Natural killer cell (primary cell): ENCODE results near the gene CACNA2D3. TPM values are rescaled to one million over a fixed set of nuclear protein-coding genes. Genes with fewer than 3 reads are reported as not detected.

ENCODE experiments used
- ATAC-seq, 3 donors: fragments of 150-1000 bp in 2 of 3; fragments of 200-7000 bp in 1 of 3; cut with Tn5 transposase; 1 replicate in 1 of 3; 2 replicates in 2 of 3; pipeline ENCODE4 v1.10.0; 2021; ENCODE audit warnings: mild to moderate bottlenecking in 2 of 3, moderate library complexity in 2 of 3
- DNase-seq, 2 donors: peaks; one replicate each; pipeline versions ENCODE4 v3.0.0 to v3.0.0-alpha.2; 2013 to 2021; ENCODE audit warnings: mixed read lengths in 1 of 2
- H3K27ac ChIP-seq: one replicate; pipeline ENCODE4 v1.5.1; 2013; ENCODE audit warnings: mild to moderate bottlenecking, low read length
- H3K27me3 ChIP-seq: one replicate; pipeline ENCODE4 v1.6.1; 2013; ENCODE audit warnings: low read length; ENCODE audit not compliant: control insufficient read depth, insufficient read depth
- H3K36me3 ChIP-seq: one replicate; pipeline ENCODE4 v1.6.1; 2013; ENCODE audit warnings: low read length; ENCODE audit not compliant: control insufficient read depth, insufficient read depth
- H3K4me1 ChIP-seq: one replicate; pipeline ENCODE4 v1.6.1; 2013; ENCODE audit warnings: low read length; ENCODE audit not compliant: control insufficient read depth, insufficient read depth
- H3K4me3 ChIP-seq: one replicate; pipeline ENCODE4 v1.5.1; 2013; ENCODE audit warnings: low read length
- H3K9me3 ChIP-seq: one replicate; pipeline ENCODE4 v1.6.1; 2013; ENCODE audit warnings: low read length; ENCODE audit not compliant: control insufficient read depth, insufficient read depth
- H3K27ac Mint-ChIP-seq, 2 donors: one replicate each; pipeline ENCODE4 v1.8.0; 2022; ENCODE audit warnings: mild to moderate bottlenecking in 2 of 2, mixed read lengths in 2 of 2, moderate library complexity in 1 of 2
- H3K27me3 Mint-ChIP-seq, 2 donors: one replicate each; pipeline ENCODE4 v1.8.0; 2022; ENCODE audit warnings: low read depth in 2 of 2, mixed read lengths in 2 of 2
- H3K36me3 Mint-ChIP-seq: one replicate; pipeline ENCODE4 v1.8.0; 2022; ENCODE audit warnings: mixed read lengths
- H3K4me1 Mint-ChIP-seq, 2 donors: one replicate each; pipeline ENCODE4 v1.8.0; 2022; ENCODE audit warnings: mixed read lengths in 2 of 2
- H3K4me3 Mint-ChIP-seq: one replicate; pipeline ENCODE4 v1.8.0; 2022; ENCODE audit warnings: mild to moderate bottlenecking, moderate library complexity, mixed read lengths
- H3K9me3 Mint-ChIP-seq, 2 donors: one replicate each; pipeline ENCODE4 v1.8.0; 2022; ENCODE audit warnings: mixed read lengths in 2 of 2
- WGBS: methylation state at CpG from one replicate; pipeline ENCODE4 v1.1.7; 2013; ENCODE audit warnings: missing lambda C conversion rate; ENCODE audit not compliant: insufficient coverage; 5-methylcytosine and 5-hydroxymethylcytosine counted together
- intact Hi-C: fragments of 100-400 bp; cut with micrococcal nuclease; formaldehyde crosslinking; loops from one replicate; pipeline ENCODE4 v1.14.2; 2022
- total RNA-seq, 4 donors: library from RNA; stranded (reverse); fragments of 120-200 nt in 1 of 4; gene quantifications; one replicate each; pipeline versions ENCODE4 v1.2.3 to v1.2.4, GENCODE V29; 2013 to 2022
- TF ChIP-seq, protein P1 (sequence below): fragments of 200-600 bp; IDR thresholded peaks from one replicate; pipeline ENCODE4 v1.8.0; 2022; ENCODE audit warnings: antibody characterized with exemption

The CACNA2D3 gene
- total RNA-seq, 3 donors from 2014 or later (not counting 1 experiment from before 2014, with no cell fraction given), result 0.49 TPM; not detected in 2

- Histone ChIP-seq H3K4me1 (no peaks in the 10 kb centered on the region), H3K27me3 (no peaks in the 10 kb centered on the region), H3K9me3 (peaks cover 2% of the 10 kb centered on the region), H3K27ac (no peak overlapping the region), H3K4me3 (no peak overlapping the region), H3K36me3 (no peaks in the 10 kb centered on the region)
- Mint-ChIP-seq H3K4me1 (no peaks in the 10 kb centered on the region), H3K4me3 (no peak overlapping the region), H3K36me3 (peaks cover 12% of the 10 kb centered on the region), H3K27me3 (no peaks in the 10 kb centered on the region), H3K9me3 (peaks cover 13 to 15% of the 10 kb centered on the region in 2 donors), H3K27ac (no peak overlapping the region)
- DNase-seq, result no peak
- TF ChIP-seq, protein P1, sequence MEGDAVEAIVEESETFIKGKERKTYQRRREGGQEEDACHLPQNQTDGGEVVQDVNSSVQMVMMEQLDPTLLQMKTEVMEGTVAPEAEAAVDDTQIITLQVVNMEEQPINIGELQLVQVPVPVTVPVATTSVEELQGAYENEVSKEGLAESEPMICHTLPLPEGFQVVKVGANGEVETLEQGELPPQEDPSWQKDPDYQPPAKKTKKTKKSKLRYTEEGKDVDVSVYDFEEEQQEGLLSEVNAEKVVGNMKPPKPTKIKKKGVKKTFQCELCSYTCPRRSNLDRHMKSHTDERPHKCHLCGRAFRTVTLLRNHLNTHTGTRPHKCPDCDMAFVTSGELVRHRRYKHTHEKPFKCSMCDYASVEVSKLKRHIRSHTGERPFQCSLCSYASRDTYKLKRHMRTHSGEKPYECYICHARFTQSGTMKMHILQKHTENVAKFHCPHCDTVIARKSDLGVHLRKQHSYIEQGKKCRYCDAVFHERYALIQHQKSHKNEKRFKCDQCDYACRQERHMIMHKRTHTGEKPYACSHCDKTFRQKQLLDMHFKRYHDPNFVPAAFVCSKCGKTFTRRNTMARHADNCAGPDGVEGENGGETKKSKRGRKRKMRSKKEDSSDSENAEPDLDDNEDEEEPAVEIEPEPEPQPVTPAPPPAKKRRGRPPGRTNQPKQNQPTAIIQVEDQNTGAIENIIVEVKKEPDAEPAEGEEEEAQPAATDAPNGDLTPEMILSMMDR, result no peak
- intact Hi-C loops, result no loop called here
- WGBS, result 74% methylated on average over 4 of the region's 5 CpGs
- no peak for ATAC-seq
Observed at GRCh38 chr3:55059027-55059629, 936.8 kb downstream of the CACNA2D3 start.

- Mint-ChIP-seq H3K36me3 (no peaks in the 10 kb centered on the region), H3K9me3 (peaks cover 11 to 13% of the 10 kb centered on the region in 2 donors), H3K27ac (no peak overlapping the region), H3K4me1 (no peaks in the 10 kb centered on the region), H3K4me3 (no peak overlapping the region), H3K27me3 (no peaks in the 10 kb centered on the region)
- intact Hi-C loops, result no loop called here
- DNase-seq (no peak), ATAC-seq (no peak)
- no peaks in the 10 kb centered on the region for H3K27me3 ChIP-seq
- TF ChIP-seq, protein P1, result no peak
- H3K4me1 ChIP-seq, result no peaks in the 10 kb centered on the region
- no peaks in the 10 kb centered on the region for H3K36me3 ChIP-seq
- no peak overlapping the region for H3K4me3 ChIP-seq
- H3K27ac ChIP-seq, result no peak overlapping the region
- peaks cover 2% of the 10 kb centered on the region for H3K9me3 ChIP-seq
- 91% methylated on average over 4 of the region's 5 CpGs for WGBS
Observed at GRCh38 chr3:55060896-55061719, 938.8 kb downstream of the CACNA2D3 start.

DNA sequence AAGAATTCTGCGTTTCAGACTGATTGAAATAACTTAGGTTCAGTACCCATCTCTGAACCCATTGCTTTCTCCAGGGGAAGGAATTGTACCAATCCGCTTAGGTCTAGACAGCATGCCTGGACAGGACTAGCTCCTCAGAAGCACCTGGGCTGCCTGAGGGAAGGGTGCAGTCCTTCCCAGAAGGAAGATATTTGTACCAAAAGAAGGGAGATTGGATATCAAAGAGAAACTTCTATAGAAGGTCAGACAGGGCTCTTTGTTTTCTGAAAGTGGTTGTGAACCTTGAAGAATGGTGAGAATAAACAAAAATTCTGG, 939.3 kb downstream of the CACNA2D3 start:
- peaks cover 2% of the 10 kb centered on the region for H3K9me3 ChIP-seq
- no peak overlapping the region for H3K4me3 ChIP-seq
- H3K27ac ChIP-seq, result no peak overlapping the region
- no peaks in the 10 kb centered on the region for H3K36me3 ChIP-seq
- no peaks in the 10 kb centered on the region for H3K4me1 ChIP-seq
- ATAC-seq (no peak), DNase-seq (no peak)
- H3K27me3 ChIP-seq, result no peaks in the 10 kb centered on the region
- Mint-ChIP-seq H3K4me3 (no peak overlapping the region), H3K27me3 (no peaks in the 10 kb centered on the region), H3K4me1 (no peaks in the 10 kb centered on the region), H3K36me3 (no peaks in the 10 kb centered on the region), H3K27ac (no peak overlapping the region), H3K9me3 (peaks cover 9 to 11% of the 10 kb centered on the region in 2 donors)
- WGBS, result 68% methylated on average over 2 of the region's 2 CpGs
- TF ChIP-seq, protein P1, result no peak
- intact Hi-C loops, result no loop called here
